CD14-positive monocyte (primary cell): ENCODE measurements around the gene PSMD1. TPM values are rescaled to one million over a fixed set of nuclear protein-coding genes. Genes with fewer than 3 reads are reported as not detected.

ENCODE experiments used
- DNase-seq, 3 donors: peaks; one replicate each; pipeline ENCODE4 v3.0.0-alpha.2; 2011 to 2022
- H2AFZ ChIP-seq: 2 replicates; pipeline ENCODE4 v1.6.0; 2012; ENCODE audit warnings: mild to moderate bottlenecking, low read depth, low read length, inconsistent platforms; ENCODE audit not compliant: insufficient read depth, poor library complexity, severe bottlenecking
- H3K27ac ChIP-seq, 2 donors: 1 replicate in 1 of 2; 2 replicates in 1 of 2; pipeline ENCODE4 v1.5.1; 2012 to 2013; ENCODE audit warnings: low read length in 2 of 2, control low read depth in 1 of 2, inconsistent platforms in 1 of 2, low read depth in 1 of 2, mild to moderate bottlenecking in 1 of 2
- H3K27me3 ChIP-seq, 2 donors: one replicate each; pipeline versions ENCODE4 v1.6.0 to v1.6.1; 2011 to 2013; ENCODE audit warnings: low read length in 2 of 2; ENCODE audit not compliant: control insufficient read depth in 2 of 2, insufficient read depth in 2 of 2
- H3K36me3 ChIP-seq, 2 donors: replicated peaks in 1 of 2; 1 replicate in 1 of 2; 2 replicates in 1 of 2; pipeline versions ENCODE4 v1.5.1 to v1.6.1; 2012 to 2013; ENCODE audit warnings: low read length in 2 of 2, control low read depth in 1 of 2, inconsistent platforms in 1 of 2, mild to moderate bottlenecking in 1 of 2; ENCODE audit not compliant: insufficient read depth in 2 of 2, control insufficient read depth in 1 of 2
- H3K4me1 ChIP-seq, 2 donors: 1 replicate in 1 of 2; 2 replicates in 1 of 2; pipeline versions ENCODE4 v1.5.1 to v1.6.1; 2012 to 2013; ENCODE audit warnings: low read length in 2 of 2, control low read depth in 1 of 2, inconsistent platforms in 1 of 2, mild to moderate bottlenecking in 1 of 2, moderate library complexity in 1 of 2; ENCODE audit not compliant: insufficient read depth in 2 of 2, control insufficient read depth in 1 of 2
- H3K4me2 ChIP-seq: replicated peaks from 2 replicates; pipeline ENCODE3; 2012; ENCODE audit warnings: low read length, moderate library complexity, mild to moderate bottlenecking; ENCODE audit not compliant: poor library complexity, severe bottlenecking; ENCODE audit errors: extremely low read depth
- H3K4me3 ChIP-seq, 3 experiments: fragments of 200-600 bp in 1 of 3; sonication (generic) in 1 of 3; replicated peaks in 1 of 3; 1 replicate in 2 of 3; 2 replicates in 1 of 3; pipeline ENCODE4 v1.5.1; 2011 to 2013; ENCODE audit warnings: low read length in 3 of 3, mild to moderate bottlenecking in 3 of 3, control low read depth in 2 of 3, low read depth in 2 of 3, inconsistent platforms in 1 of 3, moderate library complexity in 1 of 3
- H3K79me2 ChIP-seq: 2 replicates; pipeline ENCODE4 v1.6.0; 2012; ENCODE audit warnings: mild to moderate bottlenecking, control low read depth, inconsistent platforms, low read length, moderate library complexity; ENCODE audit not compliant: insufficient read depth
- H3K9ac ChIP-seq: 2 replicates; pipeline ENCODE4 v1.6.0; 2017; ENCODE audit warnings: low read length, mild to moderate bottlenecking; ENCODE audit not compliant: insufficient read depth, poor library complexity, severe bottlenecking
- H3K9me3 ChIP-seq, 2 donors: replicated peaks in 1 of 2; 1 replicate in 1 of 2; 2 replicates in 1 of 2; pipeline versions ENCODE4 v1.5.1 to v1.6.1; 2012 to 2013; ENCODE audit warnings: low read length in 2 of 2, control low read depth in 1 of 2; ENCODE audit not compliant: control insufficient read depth in 1 of 2, insufficient read depth in 1 of 2
- H4K20me1 ChIP-seq: 2 replicates; pipeline ENCODE4 v1.6.0; 2012; ENCODE audit warnings: mild to moderate bottlenecking, low read length, control low read depth, moderate library complexity; ENCODE audit not compliant: insufficient read depth
- H3K27ac Mint-ChIP-seq, 7 donors: one replicate each; pipeline ENCODE4 v1.8.0; 2020; ENCODE audit warnings: mild to moderate bottlenecking in 7 of 7, mixed read lengths in 7 of 7, moderate library complexity in 6 of 7, inconsistent platforms in 2 of 7
- H3K27me3 Mint-ChIP-seq, 3 donors: one replicate each; pipeline ENCODE4 v1.8.0; 2021 to 2022; ENCODE audit warnings: low read depth in 3 of 3, mild to moderate bottlenecking in 3 of 3, mixed read lengths in 3 of 3, moderate library complexity in 3 of 3, inconsistent platforms in 1 of 3
- H3K36me3 Mint-ChIP-seq, 2 donors: one replicate each; pipeline ENCODE4 v1.8.0; 2020; ENCODE audit warnings: mixed read lengths in 2 of 2, inconsistent platforms in 1 of 2, mild to moderate bottlenecking in 1 of 2
- H3K4me1 Mint-ChIP-seq: one replicate; pipeline ENCODE4 v1.8.0; 2020; ENCODE audit warnings: mild to moderate bottlenecking, mixed read lengths
- H3K4me3 Mint-ChIP-seq, 2 donors: one replicate each; pipeline ENCODE4 v1.8.0; 2020; ENCODE audit warnings: mild to moderate bottlenecking in 2 of 2, mixed read lengths in 2 of 2, moderate library complexity in 1 of 2
- H3K9me3 Mint-ChIP-seq, 7 donors: one replicate each; pipeline ENCODE4 v1.8.0; 2020 to 2022; ENCODE audit warnings: mixed read lengths in 7 of 7, mild to moderate bottlenecking in 6 of 7, moderate library complexity in 6 of 7, inconsistent platforms in 2 of 7
- CTCF ChIP-seq: fragments of 200-600 bp; IDR thresholded peaks from one replicate; pipeline ENCODE4 v1.8.0; 2022; ENCODE audit warnings: antibody characterized with exemption, mild to moderate bottlenecking
- WGBS: methylation state at CpG from one replicate; pipeline ENCODE4 v1.1.5; 2013; ENCODE audit warnings: missing lambda C conversion rate; ENCODE audit not compliant: insufficient coverage; 5-methylcytosine and 5-hydroxymethylcytosine counted together
- intact Hi-C, 2 donors: fragments of 100-400 bp; cut with micrococcal nuclease; formaldehyde crosslinking; loops; one replicate each; pipeline versions ENCODE4 v1.15.0 to v1.15.1; 2023
- polyA plus RNA-seq, 3 donors: library from polyadenylated mRNA; depleted of rRNA in 1 of 3; unstranded in 2 of 3; stranded (reverse) in 1 of 3; fragments of 300-500 nt in 2 of 3; fragments of >200 nt in 1 of 3; fragmentation: Illumina TruSeq in 2 of 3; gene quantifications; 1 replicate in 2 of 3; 2 replicates in 1 of 3; pipeline ENCODE4 v1.2.3, GENCODE V29; 2012 to 2021

PSMD1 gene
- polyA plus RNA-seq, 3 donors: 23.5 to 53.9 (median 37.7) TPM

GRCh38 chr2:231123362-231123898, 66.8 kb downstream of the PSMD1 start:
- peaks cover 0 to 13% of the 10 kb centered on the region in 2 donors for H3K36me3 ChIP-seq
- Mint-ChIP-seq H3K27ac (no peak overlapping the region), H3K27me3 (no peaks in the 10 kb centered on the region), H3K4me1 (no peaks in the 10 kb centered on the region), H3K9me3 (peaks cover 0 to 3% (median 0%) of the 10 kb centered on the region in 7 donors), H3K4me3 (no peak overlapping the region), H3K36me3 (peaks cover 24% of the 10 kb centered on the region in 2 donors)
- H3K4me3 ChIP-seq: no peak overlapping the region
- H3K27me3 ChIP-seq: no peaks in the 10 kb centered on the region
- H3K9me3 ChIP-seq: no peaks in the 10 kb centered on the region
- H3K4me1 ChIP-seq: no peaks in the 10 kb centered on the region
- H3K79me2 ChIP-seq: no peaks in the 10 kb centered on the region
- DNase-seq: no peak
- no peak for TF ChIP-seq CTCF
- H3K27ac ChIP-seq: no peak overlapping the region
- H3K4me2 ChIP-seq: no peak overlapping the region
- no peak overlapping the region for H3K9ac ChIP-seq
- H4K20me1 ChIP-seq: no peaks in the 10 kb centered on the region
- H2AFZ ChIP-seq: no peak overlapping the region
- intact Hi-C loops: no loop called here
- 82% methylated on average over 3 of the region's 4 CpGs for WGBS

DNA sequence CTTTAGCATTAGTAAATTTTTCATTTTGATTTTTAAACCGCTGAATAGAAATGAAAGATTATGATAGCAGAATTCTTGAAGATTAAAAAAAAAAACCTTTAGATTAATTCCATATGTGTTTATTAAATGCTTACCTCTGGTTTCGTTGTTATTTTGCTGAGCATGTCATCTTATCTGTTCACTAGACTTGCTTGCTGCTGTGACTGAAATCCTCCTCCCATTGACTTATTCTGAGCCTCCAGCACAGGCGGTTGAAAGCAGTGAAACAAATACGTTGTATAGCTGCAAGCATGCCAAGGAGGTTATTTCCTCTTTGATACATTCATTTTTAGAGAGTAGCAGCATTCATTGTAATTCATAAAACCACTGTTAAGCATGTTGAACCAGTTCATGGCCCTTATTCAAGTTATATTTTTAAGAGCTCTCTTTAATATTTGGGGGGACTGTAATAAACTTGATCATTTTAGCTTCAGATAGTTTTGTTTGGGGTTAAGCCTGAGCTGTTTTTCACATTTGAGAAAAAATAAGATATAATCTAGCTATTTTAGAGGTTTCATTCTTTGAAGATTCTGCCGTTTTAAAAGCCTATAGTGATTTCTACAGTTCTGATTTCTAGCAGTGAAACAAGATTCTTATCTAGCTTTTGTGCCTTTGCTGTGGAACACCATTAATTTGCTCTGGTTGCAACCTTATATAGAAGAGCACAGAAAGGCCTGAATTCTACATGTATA, 68.3 kb downstream of the PSMD1 start, which contains the start of gene HTR2B:
TSS of gene HTR2B (minus strand) at position 205 of the 731 bp plus-strand sequence. CDS start 1,278 bp downstream, outside the sequence.
- H3K4me3 Mint-ChIP-seq: no peak within 1 kb of the TSS
- Histone ChIP-seq H2AFZ (no peak within 1 kb of the TSS), H3K36me3 (peaks cover 0 to 4% of the 10 kb centered on the region in 2 donors), H3K9me3 (no peaks in the 10 kb centered on the region), H3K9ac (no peak within 1 kb of the TSS), H3K79me2 (no peaks in the 10 kb centered on the region), H4K20me1 (no peaks in the 10 kb centered on the region), H3K4me3 (no peak within 1 kb of the TSS), H3K4me2 (no peak within 1 kb of the TSS), H3K4me1 (no peaks in the 10 kb centered on the region), H3K27me3 (no peaks in the 10 kb centered on the region), H3K27ac (no peak within 1 kb of the TSS)
- H3K36me3 Mint-ChIP-seq: peaks cover 13 to 14% of the 10 kb centered on the region in 2 donors
- intact Hi-C loops: no loop called here
- H3K27ac Mint-ChIP-seq: no peak within 1 kb of the TSS
- H3K4me1 Mint-ChIP-seq: no peaks in the 10 kb centered on the region
- no peak for DNase-seq
- H3K9me3 Mint-ChIP-seq: peaks cover 0 to under 1% (median 0%) of the 10 kb centered on the region in 7 donors
- no peaks in the 10 kb centered on the region for H3K27me3 Mint-ChIP-seq
- no CpG with 5 or more reads among the region's 5 CpGs for WGBS
- no peak for TF ChIP-seq CTCF
